SK-N-SH (cell line): ENCODE results near the gene SEL1L2. TPM values are rescaled to one million over a fixed set of nuclear protein-coding genes. Genes with fewer than 3 reads are reported as not detected.

ENCODE experiments used
- CTCF ChIA-PET: fragments of 300-600, 350-600 bp; formaldehyde crosslinking; extraction: SDS; loops from one replicate; lab custom pipeline; 2021; lab: Yijun Ruan, JAX
- POLR2A ChIA-PET: fragments of 350-600 bp; sonication (Branson Sonifier 250); formaldehyde crosslinking; extraction: SDS; loops from one replicate; lab custom pipeline; 2020; ENCODE audit warnings: antibody characterized with exemption, inconsistent platforms; lab: Yijun Ruan, JAX
- DNase-seq: peaks from one replicate; pipeline ENCODE4 v3.0.0; 2012
- H2AFZ ChIP-seq: fragments of 200-600 bp; sonication (generic); 2 replicates; pipeline ENCODE4 v1.8.1; 2016; ENCODE audit warnings: antibody characterized with exemption, mild to moderate bottlenecking, low read depth
- H3F3A ChIP-seq: fragments of 200-600 bp; sonication (generic); replicated peaks from 2 replicates; pipeline ENCODE3; 2016; ENCODE audit warnings: antibody characterized with exemption, mild to moderate bottlenecking; ENCODE audit not compliant: insufficient read depth
- H3K27ac ChIP-seq, 2 experiments: fragments of 200-500 bp in 1 of 2; fragments of 200-600 bp in 1 of 2; sonication (Bioruptor generic) in 1 of 2; sonication (generic), shearing (Covaris generic) in 1 of 2; 2 replicates each; pipeline versions ENCODE4 v1.5.1 to v1.6.1; 2014 to 2016; ENCODE audit warnings: low read depth in 2 of 2, inconsistent platforms in 1 of 2, low read length in 1 of 2, mild to moderate bottlenecking in 1 of 2, mixed read lengths in 1 of 2
- H3K27me3 ChIP-seq: fragments of 200-600 bp; sonication (generic), shearing (Covaris generic); 2 replicates; pipeline ENCODE4 v1.6.1; 2016; ENCODE audit warnings: mixed run types; ENCODE audit not compliant: insufficient read depth
- H3K36me3 ChIP-seq, 2 experiments: fragments of 200-500 bp in 1 of 2; fragments of 200-600 bp in 1 of 2; sonication (Bioruptor generic) in 1 of 2; sonication (generic) in 1 of 2; replicated peaks in 1 of 2; 2 replicates each; pipeline versions ENCODE3 to v1.5.1; 2014 to 2016; ENCODE audit warnings: low read length in 1 of 2, mild to moderate bottlenecking in 1 of 2; ENCODE audit not compliant: insufficient read depth in 2 of 2, control insufficient read depth in 1 of 2
- H3K4me1 ChIP-seq, 2 experiments: fragments of 200-500 bp in 1 of 2; fragments of 200-600 bp in 1 of 2; sonication (Bioruptor generic) in 1 of 2; sonication (generic), shearing (Covaris generic) in 1 of 2; 2 replicates each; pipeline versions ENCODE4 v1.5.1 to v1.6.1; 2014 to 2016; ENCODE audit warnings: low read depth in 1 of 2, low read length in 1 of 2, mixed run types in 1 of 2; ENCODE audit not compliant: insufficient read depth in 2 of 2, control insufficient read depth in 1 of 2
- H3K4me2 ChIP-seq: fragments of 200-600 bp; sonication (generic), shearing (Covaris generic); 2 replicates; pipeline ENCODE4 v1.6.1; 2017; ENCODE audit warnings: mixed run types
- H3K4me3 ChIP-seq, 2 experiments: fragments of 200-500 bp in 1 of 2; fragments of 200-600 bp in 1 of 2; sonication (Bioruptor generic) in 1 of 2; sonication (generic), shearing (Covaris generic) in 1 of 2; 2 replicates each; pipeline versions ENCODE4 v1.5.1 to v1.8.1; 2014 to 2016; ENCODE audit warnings: low read depth in 2 of 2, inconsistent platforms in 1 of 2, low read length in 1 of 2, mild to moderate bottlenecking in 1 of 2, mixed read lengths in 1 of 2, moderate library complexity in 1 of 2
- H3K79me2 ChIP-seq: fragments of 200-600 bp; sonication (generic); 2 replicates; pipeline ENCODE4 v1.8.1; 2017; ENCODE audit warnings: mild to moderate bottlenecking; ENCODE audit not compliant: insufficient read depth
- H3K9ac ChIP-seq: fragments of 200-600 bp; sonication (generic); 2 replicates; pipeline ENCODE4 v1.6.1; 2017; ENCODE audit warnings: mixed run types
- H3K9me2 ChIP-seq: fragments of 200-600 bp; sonication (generic); 2 replicates; pipeline ENCODE4 v1.6.1; 2017; ENCODE audit warnings: mixed run types
- H3K9me3 ChIP-seq: fragments of 200-600 bp; sonication (generic); 2 replicates; pipeline ENCODE4 v1.6.1; 2017; ENCODE audit warnings: mixed run types, mild to moderate bottlenecking, moderate library complexity
- H4K20me1 ChIP-seq: fragments of 200-600 bp; sonication (generic); 2 replicates; pipeline ENCODE4 v1.6.1; 2017; ENCODE audit warnings: mild to moderate bottlenecking, mixed run types; ENCODE audit not compliant: insufficient read depth
- CHD2 ChIP-seq: fragments of 150-350 bp; IDR thresholded peaks from 2 replicates; pipeline ENCODE4 v1.6.1; 2018; ENCODE audit warnings: low read length; ENCODE audit not compliant: partially characterized antibody
- EZH2phosphoT487 ChIP-seq: fragments of 200-600 bp; sonication (generic); IDR thresholded peaks from 2 replicates; pipeline ENCODE4 v1.6.1; 2017; ENCODE audit warnings: low read depth, mixed run types, mild to moderate bottlenecking, antibody characterized with exemption, moderate library complexity, borderline replicate concordance
- GABPA ChIP-seq: IDR thresholded peaks from 2 replicates; pipeline ENCODE4 v1.4.0; 2012; ENCODE audit warnings: low read depth, mild to moderate bottlenecking
- IRF3 ChIP-seq: fragments of 150-350 bp; IDR thresholded peaks from 2 replicates; pipeline ENCODE4 v1.6.1; 2016; ENCODE audit warnings: mild to moderate bottlenecking, low read depth, low read length
- MXI1 ChIP-seq: IDR thresholded peaks from 2 replicates; pipeline ENCODE4 v1.6.1; 2012; ENCODE audit warnings: mild to moderate bottlenecking, low read depth, low read length, improper control_type of control experiment
- NRF1 ChIP-seq: IDR thresholded peaks from 2 replicates; pipeline ENCODE4 v1.6.1; 2012; ENCODE audit warnings: low read depth, mild to moderate bottlenecking, low read length
- RFX5 ChIP-seq: IDR thresholded peaks from 2 replicates; pipeline ENCODE4 v1.6.1; 2012; ENCODE audit warnings: mild to moderate bottlenecking, improper control_type of control experiment, low read length
- TAF1 ChIP-seq: IDR thresholded peaks from 2 replicates; pipeline ENCODE4 v1.6.1; 2012; ENCODE audit warnings: low read depth, mild to moderate bottlenecking, low read length, moderate library complexity, borderline replicate concordance
- WGBS: methylation state at CpG from one replicate; pipeline ENCODE4 v1.1.6; 2017; ENCODE audit warnings: low lambda C conversion rate; 5-methylcytosine and 5-hydroxymethylcytosine counted together
- polyA plus RNA-seq, 3 experiments: library from polyadenylated mRNA; depleted of rRNA; stranded (reverse); fragments of >200 nt; gene quantifications; 2 replicates each; pipeline ENCODE4 v1.2.3, GENCODE V29; 2012
- TF ChIP-seq, protein P1 (sequence below): IDR thresholded peaks from 2 replicates; pipeline ENCODE4; 2012
- TF ChIP-seq, protein P2 (sequence below): fragments of 200-600 bp; sonication (generic); IDR thresholded peaks from 2 replicates; pipeline ENCODE4 v1.6.1; 2017; ENCODE audit warnings: antibody characterized with exemption, mild to moderate bottlenecking, moderate library complexity

Gene SEL1L2
- polyA plus RNA-seq, 1 of the 3 experiments (the other 2 are of a cell fraction): not detected

GRCh38 chr20:13941031-13941430 is 49.4 kb downstream of the SEL1L2 start:
- ChIA-PET CTCF (interaction anchor here (0.8 to 1.6 kb wide), 2 partner anchors 9 to 15 kb away, joined by 3 read pairs; no protein-coding TSS in a partner anchor), POLR2A (no interaction called here)
- H4K20me1 ChIP-seq: no peaks in the 10 kb centered on the region
- H2AFZ ChIP-seq: no peak overlapping the region
- H3K9me3 ChIP-seq: no peaks in the 10 kb centered on the region
- H3K79me2 ChIP-seq: no peaks in the 10 kb centered on the region
- no peak for DNase-seq
- no peaks in the 10 kb centered on the region for H3K27me3 ChIP-seq
- H3F3A ChIP-seq: no peaks in the 10 kb centered on the region
- no peaks in the 10 kb centered on the region for H3K4me1 ChIP-seq
- H3K36me3 ChIP-seq: no peaks in the 10 kb centered on the region
- H3K27ac ChIP-seq: no peak overlapping the region
- H3K4me3 ChIP-seq: no peak overlapping the region
- no peaks in the 10 kb centered on the region for H3K9me2 ChIP-seq
- WGBS: 41% methylated on average over 7 of the region's 7 CpGs
- H3K9ac ChIP-seq: no peak overlapping the region
- TF ChIP-seq TAF1 (no peak), MXI1 (no peak)
- H3K4me2 ChIP-seq: no peak overlapping the region

DNA sequence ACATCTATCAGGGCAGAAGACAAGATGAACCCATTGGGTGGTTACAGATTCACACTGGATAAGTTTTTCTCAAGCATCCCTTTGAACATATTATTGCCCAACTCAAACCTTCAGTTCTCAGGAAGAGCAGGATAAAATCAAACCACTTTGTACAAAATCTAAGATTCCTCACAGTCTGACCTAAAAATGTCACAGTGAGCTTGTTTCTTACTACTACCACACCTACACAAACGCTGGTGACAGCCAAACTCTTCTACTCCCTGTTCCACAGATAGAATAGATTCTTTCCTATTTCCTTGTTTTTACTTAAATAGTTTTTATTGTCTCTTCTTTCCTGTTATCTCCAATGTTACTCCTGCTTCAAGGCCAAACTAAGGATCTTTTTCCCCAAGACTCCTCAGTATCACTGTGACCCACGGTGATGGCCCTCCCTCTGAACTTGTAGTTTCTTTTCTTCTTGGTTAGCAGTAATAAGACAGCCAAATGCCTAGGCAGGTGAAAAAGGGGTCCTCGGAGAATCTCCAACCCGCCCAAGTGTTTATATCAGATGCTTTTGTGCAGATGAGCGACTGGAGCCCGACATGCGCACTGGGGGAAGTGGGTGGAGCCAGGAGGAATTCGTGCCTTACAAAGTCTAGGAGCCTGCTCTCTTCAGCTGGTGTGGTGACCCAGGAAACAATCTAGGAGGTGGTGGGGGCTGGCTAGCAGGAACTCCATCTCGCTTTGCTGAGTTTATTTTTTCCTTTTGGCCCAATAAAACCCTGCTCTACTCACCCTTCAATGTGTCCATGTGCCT is 53.4 kb downstream of the SEL1L2 start:
- Histone ChIP-seq H3F3A (peaks cover 4% of the 10 kb centered on the region), H3K9ac (no peak overlapping the region), H3K27ac (no peak overlapping the region), H3K4me2 (no peak overlapping the region), H3K9me2 (no peaks in the 10 kb centered on the region), H3K79me2 (no peaks in the 10 kb centered on the region), H4K20me1 (no peaks in the 10 kb centered on the region), H3K4me3 (no peak overlapping the region), H3K36me3 (no peaks in the 10 kb centered on the region), H3K9me3 (no peaks in the 10 kb centered on the region), H3K27me3 (no peaks in the 10 kb centered on the region), H2AFZ (no peak overlapping the region), H3K4me1 (no peaks in the 10 kb centered on the region)
- WGBS: 41% methylated on average over 9 of the region's 9 CpGs
- TF ChIP-seq GABPA (no peak), NRF1 (no peak), IRF3 (no peak), EZH2phosphoT487 (no peak), RFX5 (no peak), CHD2 (no peak)
- TF ChIP-seq, protein P1, sequence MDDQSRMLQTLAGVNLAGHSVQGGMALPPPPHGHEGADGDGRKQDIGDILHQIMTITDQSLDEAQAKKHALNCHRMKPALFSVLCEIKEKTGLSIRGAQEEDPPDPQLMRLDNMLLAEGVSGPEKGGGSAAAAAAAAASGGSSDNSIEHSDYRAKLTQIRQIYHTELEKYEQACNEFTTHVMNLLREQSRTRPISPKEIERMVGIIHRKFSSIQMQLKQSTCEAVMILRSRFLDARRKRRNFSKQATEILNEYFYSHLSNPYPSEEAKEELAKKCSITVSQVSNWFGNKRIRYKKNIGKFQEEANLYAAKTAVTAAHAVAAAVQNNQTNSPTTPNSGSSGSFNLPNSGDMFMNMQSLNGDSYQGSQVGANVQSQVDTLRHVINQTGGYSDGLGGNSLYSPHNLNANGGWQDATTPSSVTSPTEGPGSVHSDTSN: no peak
- TF ChIP-seq, protein P2, sequence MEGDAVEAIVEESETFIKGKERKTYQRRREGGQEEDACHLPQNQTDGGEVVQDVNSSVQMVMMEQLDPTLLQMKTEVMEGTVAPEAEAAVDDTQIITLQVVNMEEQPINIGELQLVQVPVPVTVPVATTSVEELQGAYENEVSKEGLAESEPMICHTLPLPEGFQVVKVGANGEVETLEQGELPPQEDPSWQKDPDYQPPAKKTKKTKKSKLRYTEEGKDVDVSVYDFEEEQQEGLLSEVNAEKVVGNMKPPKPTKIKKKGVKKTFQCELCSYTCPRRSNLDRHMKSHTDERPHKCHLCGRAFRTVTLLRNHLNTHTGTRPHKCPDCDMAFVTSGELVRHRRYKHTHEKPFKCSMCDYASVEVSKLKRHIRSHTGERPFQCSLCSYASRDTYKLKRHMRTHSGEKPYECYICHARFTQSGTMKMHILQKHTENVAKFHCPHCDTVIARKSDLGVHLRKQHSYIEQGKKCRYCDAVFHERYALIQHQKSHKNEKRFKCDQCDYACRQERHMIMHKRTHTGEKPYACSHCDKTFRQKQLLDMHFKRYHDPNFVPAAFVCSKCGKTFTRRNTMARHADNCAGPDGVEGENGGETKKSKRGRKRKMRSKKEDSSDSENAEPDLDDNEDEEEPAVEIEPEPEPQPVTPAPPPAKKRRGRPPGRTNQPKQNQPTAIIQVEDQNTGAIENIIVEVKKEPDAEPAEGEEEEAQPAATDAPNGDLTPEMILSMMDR: no peak
- POLR2A ChIA-PET: no interaction called here
- DNase-seq: no peak
- CTCF ChIA-PET: interaction anchor here (1.3 kb wide), 1 partner anchor 16 kb away, joined by 3 read pairs; no protein-coding TSS in a partner anchor
